IPS-20b (cell line): Measurements from ENCODE around the gene CPSF4L.

Experiments used
- H3K27ac ChIP-seq: one replicate; pipeline ENCODE4 v1.5.1; 2013; ENCODE audit warnings: low read length
- H3K27me3 ChIP-seq: 2 replicates; pipeline ENCODE4 v1.6.1; 2013; ENCODE audit warnings: mild to moderate bottlenecking, low read length, inconsistent platforms; ENCODE audit not compliant: insufficient read depth
- H3K36me3 ChIP-seq: 2 replicates; pipeline ENCODE4 v1.6.1; 2013; ENCODE audit warnings: low read depth, mild to moderate bottlenecking, inconsistent platforms, low read length, moderate library complexity; ENCODE audit not compliant: insufficient read depth
- H3K4me1 ChIP-seq: 2 replicates; pipeline ENCODE4 v1.6.1; 2013; ENCODE audit warnings: mild to moderate bottlenecking, control low read depth, inconsistent platforms, low read length, moderate library complexity; ENCODE audit not compliant: insufficient read depth
- H3K4me3 ChIP-seq: 2 replicates; pipeline ENCODE4 v1.5.1; 2013; ENCODE audit warnings: mild to moderate bottlenecking, low read length, inconsistent platforms
- H3K9ac ChIP-seq: 2 replicates; pipeline ENCODE4 v1.6.1; 2013; ENCODE audit warnings: low read depth, mild to moderate bottlenecking, inconsistent platforms, low read length, moderate library complexity
- H3K9me3 ChIP-seq: 2 replicates; pipeline ENCODE4 v1.6.1; 2013; ENCODE audit warnings: mild to moderate bottlenecking, low read depth, low read length, inconsistent platforms; ENCODE audit not compliant: insufficient read depth

Gene CPSF4L

DNA sequence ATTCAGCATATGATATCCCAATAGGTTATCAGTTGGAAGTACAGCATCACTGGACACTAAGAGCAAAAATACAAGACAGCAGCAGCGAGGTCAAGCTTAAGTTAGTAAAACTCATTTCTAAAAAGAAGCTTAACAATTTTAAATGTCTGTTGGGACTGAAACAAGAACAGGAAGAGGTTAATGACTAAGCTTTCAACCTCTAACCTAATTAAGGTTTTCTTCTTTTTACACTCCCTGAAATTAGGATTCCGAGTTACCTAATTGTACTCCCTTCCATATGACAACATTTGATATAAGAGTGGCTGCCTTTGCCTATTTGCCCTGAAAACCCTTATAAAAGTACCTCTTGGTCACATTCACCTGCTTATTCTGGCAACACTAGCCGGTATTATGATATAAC lies 34.3 kb downstream of the CPSF4L start:
- Histone ChIP-seq H3K9ac (peak overlapping the region; percentile 38; the same call in 1 of the 2 replicates), H3K27me3 (no peaks in the 10 kb centered on the region), H3K27ac (peak overlapping the region; percentile 25), H3K36me3 (peaks cover 11% of the 10 kb centered on the region; the same call in 1 of the 2 replicates), H3K4me1 (peaks cover 26% of the 10 kb centered on the region), H3K9me3 (no peaks in the 10 kb centered on the region), H3K4me3 (no peak overlapping the region)

DNA sequence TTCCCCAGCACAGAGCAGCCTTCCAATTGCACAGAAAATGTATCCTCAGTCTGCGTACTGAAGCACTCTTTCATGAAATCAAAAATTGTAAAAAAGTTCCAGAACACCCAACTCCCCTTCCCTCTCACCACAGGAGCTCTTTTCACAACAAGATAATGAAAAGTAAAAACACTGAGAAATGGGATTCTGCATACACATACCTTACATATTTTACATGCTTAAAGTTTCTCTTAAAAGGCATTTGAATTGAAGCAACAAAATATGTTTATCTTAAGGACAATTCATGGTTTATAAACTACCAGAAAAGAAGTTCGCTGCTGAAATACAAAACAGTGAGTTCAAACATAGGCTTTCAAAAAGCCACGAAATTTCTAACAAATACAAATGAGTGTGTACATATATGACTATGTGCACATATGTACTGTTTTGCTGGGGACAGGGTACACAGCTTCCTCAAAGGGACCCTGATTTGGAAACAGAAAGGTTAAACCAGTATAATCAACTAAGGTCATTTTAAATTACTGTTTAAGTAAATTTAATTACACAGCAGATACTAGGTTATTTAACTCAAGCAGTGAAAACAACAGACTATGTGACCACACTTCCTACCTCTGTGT lies 35.0 kb downstream of the CPSF4L start:
- Histone ChIP-seq H3K27me3 (no peaks in the 10 kb centered on the region), H3K36me3 (peaks cover 11% of the 10 kb centered on the region; the same call in 1 of the 2 replicates), H3K4me3 (peak overlapping the region; percentile 23; the same call in 1 of the 2 replicates), H3K27ac (peak overlapping the region; percentile 25), H3K4me1 (peaks cover 26% of the 10 kb centered on the region), H3K9ac (peak overlapping the region; percentile 38; the same call in 1 of the 2 replicates), H3K9me3 (no peaks in the 10 kb centered on the region)

DNA sequence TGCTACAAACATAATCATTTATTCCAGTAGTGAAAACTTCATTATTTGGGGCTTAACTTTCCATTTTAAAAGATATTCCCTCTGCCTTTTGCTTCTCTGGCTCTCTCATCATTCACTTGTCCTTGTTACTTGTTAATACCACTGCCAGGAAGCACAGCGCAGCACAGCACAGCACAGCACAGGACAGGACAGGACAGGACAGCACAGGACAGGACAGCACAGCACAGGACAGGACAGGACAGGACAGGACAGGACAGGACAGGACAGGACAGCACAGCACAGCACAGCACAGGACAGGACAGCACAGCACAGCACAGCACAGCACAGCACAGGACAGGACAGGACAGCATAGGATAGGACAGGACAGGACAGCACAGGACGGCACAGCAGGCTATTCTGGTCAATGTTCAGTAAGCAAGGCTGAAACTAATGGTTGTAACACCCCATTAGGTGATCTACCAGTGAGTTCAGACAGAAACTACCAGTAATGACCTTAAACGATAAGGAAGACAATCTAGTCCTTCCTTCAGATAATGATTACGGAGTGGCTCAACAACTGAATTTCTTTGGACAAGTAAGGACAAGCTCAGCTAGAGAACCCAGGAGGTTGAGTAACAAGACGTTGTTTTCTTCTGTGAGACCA lies 36.9 kb downstream of the CPSF4L start:
- Histone ChIP-seq H3K9ac (no peak overlapping the region), H3K4me3 (no peak overlapping the region), H3K9me3 (no peaks in the 10 kb centered on the region), H3K36me3 (peaks cover 11% of the 10 kb centered on the region), H3K27me3 (no peaks in the 10 kb centered on the region), H3K27ac (no peak overlapping the region), H3K4me1 (peaks cover 26% of the 10 kb centered on the region)

DNA sequence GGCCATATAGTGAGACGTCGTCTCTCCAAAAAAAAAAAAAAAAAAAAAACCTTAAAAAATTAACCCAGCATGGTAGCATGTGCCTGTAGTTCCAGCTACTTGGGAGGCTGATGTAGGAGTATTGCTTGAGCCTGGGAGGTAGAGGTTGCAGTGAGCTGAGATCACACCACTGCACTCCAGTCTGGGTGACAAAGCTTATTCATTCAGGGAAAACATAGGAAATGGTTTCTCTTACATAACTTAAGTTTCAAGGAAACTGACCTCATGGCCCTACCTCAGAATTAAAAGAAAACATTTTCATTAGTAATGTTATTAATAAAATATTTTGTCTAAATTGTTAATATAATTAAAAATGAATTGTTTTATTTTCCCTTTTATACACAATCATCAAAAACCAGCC lies 37.4 kb downstream of the CPSF4L start:
- no peaks in the 10 kb centered on the region for H3K9me3 ChIP-seq
- no peaks in the 10 kb centered on the region for H3K27me3 ChIP-seq
- H3K4me3 ChIP-seq = no peak overlapping the region
- H3K4me1 ChIP-seq = peaks cover 26% of the 10 kb centered on the region
- no peak overlapping the region for H3K27ac ChIP-seq
- no peak overlapping the region for H3K9ac ChIP-seq
- H3K36me3 ChIP-seq = peaks cover 11% of the 10 kb centered on the region

DNA sequence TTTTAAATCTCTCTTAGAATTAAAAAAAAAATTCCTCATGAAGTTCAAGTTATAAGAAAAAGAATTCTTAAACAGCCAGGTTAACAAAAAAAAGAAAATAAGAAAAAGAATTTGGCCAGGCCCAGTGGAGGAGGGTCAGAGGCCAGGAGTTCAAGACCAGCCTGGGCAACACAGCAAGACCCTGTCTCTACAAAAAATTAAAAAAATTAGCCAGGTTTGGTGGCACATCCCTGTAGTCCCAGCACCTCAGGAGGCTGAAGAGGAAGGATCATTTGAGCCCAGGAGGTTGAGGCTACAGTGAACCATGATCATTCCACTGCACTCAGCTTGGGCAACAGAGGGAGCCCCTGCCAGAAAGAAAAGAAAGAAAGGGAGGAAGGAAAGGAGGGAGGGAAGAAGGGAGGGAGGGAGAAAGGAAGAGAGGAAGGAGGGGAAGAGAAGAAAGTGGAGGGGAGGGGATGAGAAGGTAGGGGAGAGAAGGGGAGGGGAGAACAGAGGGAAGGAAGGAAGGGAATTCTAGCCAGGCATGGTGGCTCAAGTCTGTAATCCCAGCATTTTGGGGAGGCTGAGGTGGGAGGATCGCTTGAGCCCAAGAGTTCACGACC lies 38.0 kb downstream of the CPSF4L start:
- Histone ChIP-seq H3K27me3 (no peaks in the 10 kb centered on the region), H3K9ac (no peak overlapping the region), H3K9me3 (no peaks in the 10 kb centered on the region), H3K27ac (no peak overlapping the region), H3K4me1 (peaks cover 22% of the 10 kb centered on the region), H3K36me3 (peaks cover 11% of the 10 kb centered on the region), H3K4me3 (no peak overlapping the region)

DNA sequence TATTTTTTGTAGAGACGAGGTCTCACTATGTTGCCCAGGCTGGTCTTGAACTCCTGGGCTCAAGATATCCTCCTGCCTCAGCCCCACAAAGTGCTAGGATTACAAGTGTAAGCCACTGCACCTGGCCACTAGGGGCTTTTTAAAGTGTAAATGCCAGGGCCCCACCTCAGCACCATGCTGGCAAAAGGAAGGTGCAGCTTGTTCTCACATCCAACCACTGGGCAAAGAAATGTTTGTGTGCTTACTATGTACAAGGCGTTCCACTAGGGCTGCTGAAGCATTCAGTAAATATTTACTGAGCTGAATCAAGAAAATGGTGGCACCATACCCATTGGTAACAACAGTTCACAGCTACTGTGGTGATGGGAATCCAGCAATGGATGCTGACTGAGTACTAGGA lies 46.2 kb downstream of the CPSF4L start:
- no peak overlapping the region for H3K27ac ChIP-seq
- peaks cover 23% of the 10 kb centered on the region for H3K36me3 ChIP-seq
- no peak overlapping the region for H3K4me3 ChIP-seq
- H3K9me3 ChIP-seq = no peaks in the 10 kb centered on the region
- no peaks in the 10 kb centered on the region for H3K27me3 ChIP-seq
- no peaks in the 10 kb centered on the region for H3K4me1 ChIP-seq
- no peak overlapping the region for H3K9ac ChIP-seq

DNA sequence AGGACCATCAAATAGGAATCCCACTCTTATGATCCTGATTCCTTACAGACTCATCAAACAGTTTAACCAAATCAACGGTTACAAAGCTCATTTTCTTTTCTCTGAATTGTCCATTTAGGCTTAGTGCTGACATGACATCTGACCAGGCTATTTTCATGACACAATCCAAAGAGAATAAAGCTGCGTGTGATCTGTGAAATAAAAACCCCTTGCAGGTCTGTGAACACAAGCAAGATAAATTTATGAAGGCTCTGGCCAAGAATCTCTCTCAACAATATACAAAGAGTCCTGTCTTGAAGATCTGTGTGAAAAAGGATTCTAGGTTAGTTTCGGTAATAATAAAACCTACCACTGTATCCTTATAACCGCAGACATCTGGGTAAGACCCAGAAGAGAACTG lies 46.8 kb downstream of the CPSF4L start:
- no peak overlapping the region for H3K9ac ChIP-seq
- H3K36me3 ChIP-seq = peaks cover 28% of the 10 kb centered on the region
- no peak overlapping the region for H3K27ac ChIP-seq

DNA sequence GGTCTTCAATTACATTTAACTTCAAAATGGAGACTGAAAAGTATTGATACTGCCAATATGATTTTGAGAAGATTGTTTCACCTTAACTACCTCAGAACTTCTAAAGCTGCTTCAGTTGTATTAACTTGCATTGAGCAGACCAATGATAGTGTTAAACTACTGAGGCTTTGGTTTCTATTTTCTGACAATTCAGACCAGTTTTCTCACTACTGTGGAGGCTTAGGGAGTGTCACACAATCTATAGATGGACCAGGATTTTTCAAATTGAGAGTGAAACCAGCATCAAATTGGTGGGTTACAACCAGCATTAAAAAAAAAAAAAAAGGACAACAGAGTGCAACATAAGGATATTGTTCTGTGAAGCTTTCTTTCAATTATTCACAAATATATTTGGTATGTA lies 47.7 kb downstream of the CPSF4L start:
- no peak overlapping the region for H3K4me3 ChIP-seq
- no peaks in the 10 kb centered on the region for H3K9me3 ChIP-seq
- no peaks in the 10 kb centered on the region for H3K4me1 ChIP-seq
- H3K27ac ChIP-seq = no peak overlapping the region
- no peak overlapping the region for H3K9ac ChIP-seq
- H3K27me3 ChIP-seq = no peaks in the 10 kb centered on the region
- peaks cover 37% of the 10 kb centered on the region for H3K36me3 ChIP-seq

More for the DNA sequence above, 46.8 kb downstream of the CPSF4L start:
- Histone ChIP-seq H3K27me3 (no peaks in the 10 kb centered on the region), H3K4me3 (no peak overlapping the region), H3K4me1 (no peaks in the 10 kb centered on the region), H3K9me3 (no peaks in the 10 kb centered on the region)

DNA sequence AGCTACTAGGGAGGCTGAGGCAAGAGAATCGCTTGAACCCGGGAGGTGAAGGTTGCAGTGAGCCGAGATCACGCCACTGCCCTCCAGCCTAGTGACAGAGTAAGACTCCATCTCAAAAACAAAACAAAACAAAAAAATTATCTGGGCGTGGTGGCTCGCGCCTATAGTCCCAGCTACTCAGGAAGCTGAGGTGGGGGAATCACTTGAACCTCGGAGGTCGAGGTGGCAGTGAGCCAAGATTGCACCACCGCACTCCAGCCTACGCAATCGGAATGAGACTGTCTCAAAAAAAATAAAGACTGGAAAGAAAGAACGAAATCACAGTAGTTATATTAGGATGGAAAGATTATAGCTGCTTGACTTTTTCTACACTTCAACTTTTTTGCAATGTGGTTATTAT lies 49.9 kb downstream of the CPSF4L start:
- Histone ChIP-seq H3K27ac (no peak overlapping the region), H3K4me1 (no peaks in the 10 kb centered on the region), H3K9me3 (no peaks in the 10 kb centered on the region), H3K36me3 (peaks cover 50% of the 10 kb centered on the region), H3K9ac (no peak overlapping the region), H3K4me3 (no peak overlapping the region), H3K27me3 (no peaks in the 10 kb centered on the region)

DNA sequence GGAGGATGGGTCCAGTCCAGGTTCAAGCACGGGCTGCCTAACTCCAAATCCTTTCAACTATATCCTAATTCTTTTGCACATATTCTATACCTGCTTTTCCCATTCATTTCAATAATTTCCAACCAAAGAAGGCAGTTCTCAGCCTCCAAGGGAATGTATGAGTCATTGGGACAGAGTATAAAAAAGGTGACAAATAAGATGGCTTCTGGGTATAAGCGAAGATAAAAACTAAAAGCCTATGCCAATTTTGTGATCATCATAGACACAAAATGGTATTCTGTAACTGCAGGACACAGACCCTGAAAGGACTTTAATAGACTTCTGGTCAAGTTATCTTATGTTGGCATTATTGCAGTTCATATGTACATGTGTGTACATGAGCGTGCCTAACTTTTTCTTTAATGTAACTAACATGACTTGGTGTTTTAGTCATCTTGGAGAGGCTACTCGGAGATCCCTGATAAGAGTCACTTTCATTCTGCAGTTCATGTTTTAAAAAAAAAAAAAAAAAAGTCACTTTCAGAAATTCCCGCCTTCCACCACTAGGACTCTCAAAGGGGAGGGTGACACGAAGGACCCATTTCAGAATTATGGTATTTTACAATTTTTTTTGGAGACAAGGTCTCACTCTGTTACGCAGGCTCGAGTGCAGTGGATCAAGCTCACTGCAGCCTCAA lies 51.5 kb downstream of the CPSF4L start:
- Histone ChIP-seq H3K27ac (no peak overlapping the region), H3K4me3 (no peak overlapping the region), H3K9ac (no peak overlapping the region), H3K9me3 (no peaks in the 10 kb centered on the region), H3K4me1 (no peaks in the 10 kb centered on the region), H3K27me3 (no peaks in the 10 kb centered on the region), H3K36me3 (peaks cover 62% of the 10 kb centered on the region)

DNA sequence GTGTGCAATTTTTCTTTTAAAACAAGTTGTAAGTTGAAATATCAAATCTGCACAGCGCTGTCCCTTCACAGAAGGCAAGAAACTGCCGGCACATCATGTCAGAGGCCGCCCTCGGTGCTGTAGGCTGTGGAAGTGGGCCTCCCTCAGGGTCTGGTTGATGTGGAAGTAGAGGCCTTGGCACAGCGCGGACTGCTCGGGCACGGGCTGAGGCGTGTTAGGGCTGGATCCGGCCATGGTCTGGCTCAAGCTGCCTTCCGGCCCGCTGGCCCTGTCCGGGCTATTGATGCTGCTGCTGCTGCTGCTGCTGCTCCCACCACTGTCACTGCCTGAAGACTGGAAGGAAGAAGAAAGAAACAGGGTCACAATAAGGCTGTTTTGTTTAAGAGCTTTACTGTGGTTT lies 52.2 kb downstream of the CPSF4L start:
- no peak overlapping the region for H3K9ac ChIP-seq
- no peak overlapping the region for H3K27ac ChIP-seq
- H3K27me3 ChIP-seq = no peaks in the 10 kb centered on the region
- H3K9me3 ChIP-seq = no peaks in the 10 kb centered on the region
- H3K4me3 ChIP-seq = no peak overlapping the region
- H3K4me1 ChIP-seq = no peaks in the 10 kb centered on the region
- H3K36me3 ChIP-seq = peaks cover 64% of the 10 kb centered on the region
